K562 (cell line): ENCODE measurements around the gene HOXB1. TPM values are rescaled to one million over a fixed set of nuclear protein-coding genes. Genes with fewer than 3 reads are reported as not detected.
A peak's percentile ranks its signal among the peaks of the same experiment; 100 is the strongest.

Experiments used
- C11orf30 ChIP-seq: fragments of 450-650 bp; IDR thresholded peaks from 2 replicates; pipeline ENCODE4 v1.6.1; 2016; ENCODE audit warnings: low read depth, mild to moderate bottlenecking
- GABPB1 ChIP-seq: sonication (generic); formaldehyde crosslinking; IDR thresholded peaks from 2 replicates; pipeline ENCODE4 v1.8.0; 2022; ENCODE audit warnings: mild to moderate bottlenecking, missing genetic modification reagents
- KLF1 ChIP-seq: fragments of 450-650 bp; IDR thresholded peaks from 2 replicates; pipeline ENCODE4 v1.6.1; 2016; ENCODE audit warnings: missing genetic modification characterization, missing compliant biosample characterization
- KLF6 ChIP-seq: fragments of 250-450 bp; sonication (Bioruptor Pico); IDR thresholded peaks from 2 replicates; pipeline ENCODE4 v1.4.0; 2020; ENCODE audit warnings: mild to moderate bottlenecking, moderate library complexity, borderline replicate concordance
- MEF2D ChIP-seq: conservative IDR thresholded peaks from 2 replicates; pipeline ENCODE4 v1.6.1; 2016; ENCODE audit warnings: low read depth, missing genetic modification characterization, missing compliant biosample characterization
- MTA3 ChIP-seq: fragments of 450-650 bp; formaldehyde crosslinking; IDR thresholded peaks from 2 replicates; pipeline ENCODE4 v1.6.1; 2017; ENCODE audit warnings: mild to moderate bottlenecking, borderline replicate concordance
- PPARD ChIP-seq: fragments of 250-450 bp; sonication (Bioruptor Pico); IDR thresholded peaks from 2 replicates; pipeline ENCODE4 v1.8.0; 2022; ENCODE audit warnings: inconsistent platforms, mild to moderate bottlenecking, moderate library complexity
- SIN3B ChIP-seq: fragments of 450-650 bp; IDR thresholded peaks from 2 replicates; pipeline ENCODE4 v1.6.1; 2017; ENCODE audit warnings: low read depth, mild to moderate bottlenecking, moderate library complexity
- TCF3 ChIP-seq: sonication (generic); formaldehyde crosslinking; IDR thresholded peaks from 2 replicates; pipeline ENCODE4 v1.4.0; 2020; ENCODE audit warnings: mild to moderate bottlenecking, missing genetic modification reagents
- THAP12 ChIP-seq: fragments of 250-450 bp; sonication (Bioruptor Pico); IDR thresholded peaks from 2 replicates; pipeline ENCODE4 v1.9.0; 2021; ENCODE audit warnings: mild to moderate bottlenecking, inconsistent platforms
- TSC22D4 ChIP-seq: fragments of 450-650 bp; IDR thresholded peaks from 2 replicates; pipeline ENCODE4 v1.6.1; 2016; ENCODE audit warnings: missing genetic modification characterization, missing biosample characterization, control low read depth
- ZBTB40 ChIP-seq, 2 experiments: fragments of 450-650 bp in 1 of 2; sonication (generic) in 1 of 2; formaldehyde crosslinking in 1 of 2; IDR thresholded peaks; 2 replicates each; pipeline versions ENCODE4 v1.7.1 to v1.9.0; 2016 to 2022; ENCODE audit warnings: inconsistent platforms in 1 of 2, mild to moderate bottlenecking in 1 of 2, missing genetic modification reagents in 1 of 2
- ZNF253 ChIP-seq: fragments of 250-450 bp; sonication (Bioruptor Pico); conservative IDR thresholded peaks from 2 replicates; pipeline ENCODE4 v1.6.1; 2021; ENCODE audit warnings: mild to moderate bottlenecking
- ZNF282 ChIP-seq: sonication (generic); formaldehyde crosslinking; IDR thresholded peaks from 2 replicates; pipeline ENCODE4 v1.8.1; 2023; ENCODE audit warnings: missing genetic modification reagents
- ZNF311 ChIP-seq: fragments of 250-450 bp; sonication (Bioruptor Pico); IDR thresholded peaks from 2 replicates; pipeline ENCODE4 v1.4.0; 2020; ENCODE audit warnings: mild to moderate bottlenecking, moderate library complexity
- ZNF644 ChIP-seq: fragments of 200-800 bp; sonication (Bioruptor generic); IDR thresholded peaks from 2 replicates; pipeline ENCODE4 v1.6.1; 2016; ENCODE audit warnings: low read depth, missing genetic modification characterization, missing compliant biosample characterization
- ZNF75A ChIP-seq: fragments of 450-650 bp; formaldehyde crosslinking; IDR thresholded peaks from 2 replicates; pipeline ENCODE4 v1.4.0; 2020; ENCODE audit warnings: mild to moderate bottlenecking
- polyA plus RNA-seq, 8 experiments: library from polyadenylated mRNA; depleted of rRNA in 4 of 8; stranded (reverse) in 5 of 8; unstranded in 3 of 8; fragments of >200 nt; fragmentation: Nextera tagmentation in 2 of 8; fragmentation: Illumina TruSeq in 1 of 8; extraction: Ambion mirVana in 2 of 8; extraction: Trizol in 1 of 8; gene quantifications; 2 replicates each; pipeline versions ENCODE4 v1.2.1 to v1.2.3, GENCODE V29; 2011 to 2014; ENCODE audit warnings: inconsistent platforms in 1 of 8, missing spikeins in 1 of 8
- total RNA-seq, 7 experiments: library from RNA; depleted of rRNA in 6 of 7; stranded (reverse); fragments of >200 nt in 6 of 7; fragmentation: Illumina TruSeq in 2 of 7; extraction: Trizol in 2 of 7; gene quantifications; 2 replicates each; pipeline versions ENCODE4 v1.2.1 to v1.2.3, GENCODE V29; 2011 to 2021; ENCODE audit warnings: low replicate concordance in 1 of 7

Gene HOXB1
- total and polyA plus RNA-seq, 9 of the 15 experiments (the other 6 are each of a cell fraction or from before 2014, with no cell fraction given): 0.04 TPM; not detected in 8

GRCh38 chr17:48492401-48493298, 38.2 kb downstream of the HOXB1 start (continued):
- 0 out of 2 replicates have a peak, but pooled peaks have one; percentile 6 for TF ChIP-seq ZBTB40 (IDR thresholded peaks at IDR 0.05)
- TF ChIP-seq ZBTB40 (CRISPR knock-in tag; IDR thresholded peaks at IDR 0.05): no peak
- TF ChIP-seq GABPB1 (CRISPR knock-in tag): no peak
- no peak for TF ChIP-seq TSC22D4 (tag)
- TF ChIP-seq MTA3: peak; percentile 64; the same call in 1 of the 2 replicates
- no peak for TF ChIP-seq ZNF253 (CRISPR knock-in tag)
- TF ChIP-seq ZNF75A: 0 out of 2 replicates have a peak, but pooled peaks have one; percentile 9
- TF ChIP-seq MEF2D: peak; percentile 95
- TF ChIP-seq PPARD: no peak
- TF ChIP-seq KLF6 (CRISPR knock-in tag): 0 out of 2 replicates have a peak, but pooled peaks have one; percentile 7
- no peak for TF ChIP-seq C11orf30
- TF ChIP-seq SIN3B: no peak
- no peak for TF ChIP-seq THAP12 (CRISPR knock-in tag)
- TF ChIP-seq ZNF644 (tag): no peak
- TF ChIP-seq ZNF282 (CRISPR knock-in tag): no peak
- TF ChIP-seq KLF1 (tag): peak; percentile 24; the same call in 1 of the 2 replicates
- TF ChIP-seq ZNF311 (CRISPR knock-in tag): no peak
- peak; percentile 60 for TF ChIP-seq TCF3 (CRISPR knock-in tag)
